PC-3 (cell line): Measurements from ENCODE around the gene MACROD2.

Source experiments
- CTCF ChIP-seq: fragments of 300-600 bp; sonication (generic); conservative IDR thresholded peaks from 2 replicates; pipeline ENCODE4 v1.5.1; 2017; ENCODE audit warnings: antibody characterized with exemption, low read depth, mild to moderate bottlenecking, low read length
- EZH2 ChIP-seq: fragments of 300-600 bp; sonication (generic); IDR thresholded peaks from one replicate; pipeline ENCODE4 v1.6.1; 2017; ENCODE audit warnings: antibody characterized with exemption, mild to moderate bottlenecking, low read length; ENCODE audit not compliant: unreplicated experiment
- EZH2phosphoT487 ChIP-seq: fragments of 300-600 bp; sonication (generic); IDR thresholded peaks from 2 replicates; pipeline ENCODE4 v1.6.1; 2018; ENCODE audit warnings: mild to moderate bottlenecking, antibody characterized with exemption, low read length, borderline replicate concordance

DNA sequence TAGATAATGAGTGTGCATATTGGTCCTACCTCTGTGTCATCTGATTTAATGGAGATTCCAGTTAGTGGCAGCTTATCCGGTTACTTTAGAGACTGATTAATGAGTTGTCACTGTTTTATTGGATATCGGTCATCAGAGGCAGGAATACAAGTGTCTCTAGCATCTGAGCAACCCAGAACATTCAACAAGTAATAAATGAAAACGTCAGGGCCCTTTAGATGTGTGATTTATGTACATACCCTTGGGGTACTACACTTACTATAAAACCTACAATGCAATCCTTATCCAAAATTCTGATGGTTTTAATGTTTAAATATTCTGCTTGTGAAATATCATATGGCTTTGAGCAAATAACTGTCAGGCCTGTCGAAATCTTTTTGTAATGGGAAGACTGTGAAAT lies 1460.0 kb downstream of the MACROD2 start:
- TF ChIP-seq CTCF (no peak), EZH2 (no peak), EZH2phosphoT487 (no peak)
